Measurements from ENCODE around the gene MRPS35. TPM values are rescaled to one million over a fixed set of nuclear protein-coding genes. Genes with fewer than 3 reads are reported as not detected.
A peak's percentile ranks its signal among the peaks of the same experiment; 100 is the strongest.

The MRPS35 gene
- total RNA-seq, 2 donors from 2014 or later, result 59.1 to 72.2 TPM

DNA sequence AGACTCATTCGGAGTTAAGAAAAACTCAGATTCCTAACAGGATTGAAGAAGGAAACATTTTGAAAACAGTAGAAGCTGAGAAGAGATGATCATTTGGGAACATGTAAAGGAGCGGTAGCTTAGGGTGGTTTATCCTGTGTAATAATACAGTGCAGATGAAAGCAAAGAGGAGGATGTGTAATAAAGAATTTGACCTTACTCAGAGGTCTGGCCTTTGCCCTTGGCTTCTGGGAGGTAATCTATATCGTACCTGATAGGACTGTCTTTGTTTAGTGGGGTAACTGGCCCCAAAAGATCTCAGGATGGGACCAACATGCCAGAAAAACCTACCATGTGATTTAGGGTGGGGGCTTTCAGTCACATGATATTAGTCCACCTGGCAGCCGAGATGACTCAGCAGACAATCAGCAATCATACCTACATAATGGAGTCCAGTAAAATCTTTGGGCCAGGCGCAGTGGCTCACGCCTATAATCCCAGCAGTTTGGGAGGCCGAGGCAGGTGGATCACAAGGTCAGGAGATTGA is 46.1 kb downstream of the MRPS35 start:
- DNase-seq (no peak), ATAC-seq (no peak)
- intact Hi-C loops (cut with DNase I, micrococcal nuclease), result no loop called here

DNA sequence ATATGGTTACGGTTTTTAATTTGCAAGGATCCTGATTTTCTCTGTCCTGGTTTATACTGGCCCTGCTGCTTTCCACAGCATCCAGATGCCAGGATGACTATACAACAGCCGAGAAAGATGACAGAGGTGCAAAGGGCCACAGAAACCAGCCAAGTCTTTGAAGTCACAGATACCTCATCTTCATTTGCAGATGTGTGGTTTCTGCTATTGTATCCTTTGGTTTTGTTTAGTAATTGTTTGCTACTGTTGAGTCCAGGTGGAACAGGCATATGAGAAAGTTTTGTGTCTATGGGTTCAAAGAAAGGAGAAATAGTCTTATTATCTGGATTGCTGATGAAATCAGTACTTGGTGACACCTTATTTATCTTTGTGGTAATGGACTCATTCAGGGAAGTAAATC is 52.1 kb downstream of the MRPS35 start:
- DNase-seq (no peak), ATAC-seq (no peak)
- intact Hi-C loops (cut with DNase I, micrococcal nuclease), result no loop called here

DNA sequence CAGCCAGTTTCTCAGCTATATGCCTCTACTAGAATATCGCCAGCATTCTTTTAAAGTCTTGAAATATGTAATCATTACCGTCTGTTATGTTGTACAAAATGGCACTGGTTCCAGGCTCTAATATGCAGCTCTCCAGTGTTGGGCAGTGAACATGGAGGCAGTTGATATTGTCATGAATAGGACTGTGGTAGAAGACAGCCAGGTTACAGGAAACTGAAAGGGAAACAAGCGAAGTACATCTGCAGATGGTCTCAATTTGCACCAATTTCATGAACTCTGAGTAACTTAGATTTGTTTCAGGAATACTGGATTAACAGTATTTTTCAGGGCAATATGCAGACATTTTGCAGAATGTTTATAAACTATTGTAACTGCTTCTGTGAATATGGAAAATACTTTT is 56.0 kb downstream of the MRPS35 start:
- intact Hi-C loops (cut with DNase I, micrococcal nuclease), result no loop called here
- DNase-seq, result no peak

DNA sequence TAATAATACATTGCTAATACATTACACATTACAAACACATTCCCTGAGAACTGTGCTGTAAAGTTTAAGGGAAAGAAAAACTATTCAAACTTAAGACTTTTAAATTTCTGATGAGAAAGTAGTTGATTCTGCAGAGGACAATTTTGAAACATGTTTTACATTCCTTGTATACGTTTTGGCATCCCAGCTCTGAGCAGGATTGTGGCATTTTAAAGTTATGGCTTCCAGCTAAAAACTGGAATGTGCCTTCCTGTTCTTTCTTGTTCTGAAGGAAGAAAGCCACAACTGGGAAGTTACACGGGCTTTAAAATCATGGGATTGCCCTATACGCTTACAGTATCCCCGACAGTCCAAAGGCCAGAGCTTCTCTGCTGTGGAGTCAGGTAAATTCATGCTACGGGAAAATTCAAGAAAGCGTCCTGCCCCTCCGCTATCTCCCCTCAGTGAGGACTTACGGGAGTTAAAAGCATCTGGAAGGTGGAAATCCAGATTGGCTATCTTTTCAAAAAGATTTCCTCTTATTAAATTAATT is 58.6 kb downstream of the MRPS35 start:
- DNase-seq (no peak), ATAC-seq (peak; percentile 67)
- intact Hi-C loops (cut with DNase I, micrococcal nuclease), result no loop called here

More for the DNA sequence above, 56.0 kb downstream of the MRPS35 start:
- ATAC-seq, result no peak

DNA sequence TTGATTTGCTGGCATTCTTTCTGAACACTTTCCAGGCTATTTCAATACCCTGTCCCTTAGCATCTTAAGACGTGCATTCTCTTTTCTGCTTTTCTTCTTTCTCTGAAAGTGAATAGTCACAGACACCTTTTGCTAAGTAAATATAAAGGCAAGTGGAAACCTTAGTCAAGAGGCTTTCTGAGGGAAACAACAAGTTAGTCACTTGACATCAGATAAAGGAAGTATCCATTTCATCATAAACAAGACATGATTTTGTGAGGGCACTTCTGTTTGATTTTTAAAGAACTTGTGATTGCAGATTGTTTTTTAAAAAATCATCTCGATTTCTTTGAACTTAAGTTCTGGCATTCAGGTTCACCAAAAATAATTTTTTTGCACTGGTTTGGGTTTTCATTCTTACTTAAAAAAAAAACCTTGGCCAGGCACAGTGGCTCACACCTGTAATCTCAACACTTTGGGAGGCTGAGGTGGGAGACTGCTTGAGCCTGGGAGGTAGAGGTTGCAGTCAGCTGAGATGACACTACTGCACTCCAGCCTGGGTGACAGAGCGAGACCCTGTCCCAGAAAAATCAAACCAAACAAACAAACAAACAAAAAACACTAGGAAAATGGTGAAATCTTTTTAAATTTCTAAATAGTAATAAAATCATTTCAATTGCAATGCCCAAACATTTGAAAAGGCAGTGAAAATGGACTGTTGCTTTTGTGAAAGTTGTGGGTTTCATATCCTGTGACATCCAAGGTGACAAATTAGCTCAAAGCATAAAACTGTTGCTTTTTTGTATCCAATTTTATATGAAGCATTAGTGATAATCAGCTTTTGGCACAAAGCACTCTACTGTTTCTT is 61.1 kb downstream of the MRPS35 start:
- ATAC-seq, result no peak
- intact Hi-C loops (cut with DNase I, micrococcal nuclease), result no loop called here
- DNase-seq, result no peak

DNA sequence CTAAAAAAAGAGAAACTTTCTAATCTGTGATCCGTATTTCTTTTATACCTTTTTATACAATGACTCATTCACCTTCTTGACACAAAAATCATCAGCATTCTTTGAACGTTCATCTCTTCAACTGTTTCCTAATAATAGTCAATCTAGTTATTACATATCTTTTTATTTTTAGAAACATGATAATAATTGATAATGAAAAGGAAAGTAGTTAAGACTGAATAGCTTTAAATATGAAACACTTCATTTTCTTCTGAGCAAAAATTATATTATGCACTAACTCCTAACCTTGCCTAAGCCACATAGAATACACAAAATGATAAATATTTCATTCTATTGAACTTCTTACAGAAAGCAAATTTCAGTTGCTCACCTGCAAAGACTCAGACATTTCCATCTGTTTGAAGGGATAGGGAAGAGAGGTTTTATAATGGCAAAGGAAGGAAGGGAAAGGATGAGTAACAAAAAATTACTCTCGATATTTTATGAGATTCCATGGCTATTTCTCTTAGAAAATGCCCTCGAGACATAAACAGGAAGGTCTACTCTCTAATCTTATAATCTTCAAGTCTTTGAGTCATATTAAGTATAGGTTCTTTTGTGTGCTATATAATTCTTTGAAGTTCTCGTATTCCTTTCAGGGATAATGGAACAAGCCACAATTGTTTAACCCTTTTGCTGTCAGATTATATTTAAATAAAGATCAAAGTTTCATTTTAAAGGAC is 61.9 kb downstream of the MRPS35 start:
- intact Hi-C loops (cut with DNase I, micrococcal nuclease), result no loop called here
- DNase-seq, result no peak
- no peak for ATAC-seq

DNA sequence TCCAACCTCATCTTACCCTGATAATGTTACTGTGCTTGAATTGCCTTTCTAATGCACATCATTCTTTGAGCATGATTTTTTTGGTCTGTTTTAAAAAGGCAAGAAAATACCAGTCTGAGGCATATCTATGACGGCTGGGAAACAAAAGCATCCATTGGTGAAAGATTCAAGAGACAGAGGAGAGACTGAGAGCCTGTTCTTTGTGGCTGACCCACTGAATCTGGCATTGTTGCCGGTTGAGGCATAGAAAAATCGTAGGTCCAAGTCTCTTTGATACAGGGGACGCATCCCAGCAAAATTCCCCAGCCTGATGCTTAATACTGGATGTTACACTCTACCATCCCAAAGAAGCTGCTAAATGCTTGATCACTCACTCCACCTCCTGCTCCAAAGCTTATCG is 66.5 kb downstream of the MRPS35 start:
- intact Hi-C loops (cut with DNase I, micrococcal nuclease), result no loop called here
- no peak for DNase-seq
- no peak for ATAC-seq

DNA sequence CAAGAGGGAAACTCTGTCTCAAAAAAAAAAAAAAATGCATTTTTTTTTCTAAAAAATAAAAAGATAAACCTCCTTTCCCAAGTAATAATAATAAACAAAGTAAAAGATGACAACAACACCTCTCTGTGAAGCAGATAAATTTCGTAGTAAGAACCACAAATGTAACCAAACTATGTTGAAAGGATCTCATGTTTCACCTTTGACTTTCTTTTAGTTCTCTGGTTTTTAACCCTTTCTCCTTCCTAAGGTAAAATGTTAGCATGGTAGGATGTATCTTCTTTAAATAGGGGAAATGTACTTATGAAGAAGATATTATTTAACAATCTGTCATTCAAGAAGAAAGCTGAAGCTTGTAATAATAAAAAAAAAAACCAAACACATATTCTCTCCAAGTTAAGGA is 67.6 kb downstream of the MRPS35 start:
- DNase-seq (no peak), ATAC-seq (no peak)
- intact Hi-C loops (cut with DNase I, micrococcal nuclease), result no loop called here

DNA sequence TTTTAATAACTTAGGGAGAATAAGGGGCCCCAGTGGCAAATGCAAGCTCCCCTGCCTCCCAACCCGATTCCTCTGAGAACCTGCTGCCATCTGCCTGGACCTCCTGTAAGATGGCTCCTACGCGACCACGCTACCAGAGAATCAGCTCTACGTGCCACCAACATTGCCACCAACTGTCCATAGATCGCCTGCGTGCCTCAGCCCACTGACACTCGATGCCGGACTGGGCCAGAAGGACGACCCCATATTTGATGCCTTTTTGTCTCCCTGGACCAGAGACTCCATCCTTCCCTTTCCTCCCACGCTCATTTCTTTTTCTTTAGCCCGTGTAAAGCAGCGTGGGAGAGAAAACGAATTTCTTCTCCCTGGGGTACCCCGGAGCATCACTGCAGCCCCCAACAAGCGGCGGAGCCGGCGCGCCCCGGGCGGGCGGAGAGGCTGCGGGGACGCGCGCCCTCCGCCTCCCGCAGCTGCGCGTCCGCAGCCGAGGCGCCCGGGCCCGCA is 68.8 kb downstream of the MRPS35 start:
- DNase-seq (peak; percentile 31 to 40), ATAC-seq (no peak)
- intact Hi-C loops (cut with DNase I, micrococcal nuclease), result no loop called here

DNA sequence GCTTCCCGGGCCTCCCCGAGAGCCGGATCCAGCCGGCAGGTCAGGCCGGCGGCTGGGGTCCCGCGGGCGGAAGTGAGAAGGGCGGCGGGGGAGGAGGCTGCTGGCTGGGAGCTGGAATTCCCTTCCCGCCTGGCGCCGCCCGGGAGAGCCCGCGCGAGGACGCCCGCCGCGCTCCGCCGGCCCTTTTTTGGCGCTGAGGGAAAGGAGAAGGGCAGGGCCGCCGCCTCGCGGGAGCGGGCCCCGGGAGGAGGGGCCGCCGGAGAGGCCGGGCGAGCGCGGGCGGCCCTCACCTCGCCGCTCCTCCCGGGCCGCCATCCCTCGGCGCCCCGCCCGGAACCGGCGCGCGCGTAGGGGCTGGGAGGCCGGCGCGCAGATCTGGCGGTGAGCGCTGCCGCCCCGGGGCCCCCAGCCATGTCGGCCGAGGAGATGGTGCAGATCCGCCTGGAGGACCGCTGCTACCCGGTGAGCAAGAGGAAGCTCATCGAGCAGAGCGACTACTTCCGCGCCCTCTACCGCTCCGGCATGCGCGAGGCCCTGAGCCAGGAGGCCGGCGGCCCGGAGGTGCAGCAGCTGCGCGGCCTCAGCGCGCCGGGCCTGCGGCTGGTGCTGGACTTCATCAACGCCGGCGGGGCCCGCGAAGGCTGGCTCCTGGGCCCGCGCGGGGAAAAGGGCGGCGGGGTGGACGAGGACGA is 69.4 kb downstream of the MRPS35 start, which contains the start of the genes KLHL42 and MANSC4:
Gene KLHL42 (plus strand): TSS at position 314 of the 692 bp plus-strand sequence. CDS start 98 bp downstream, at position 412.
Gene MANSC4 (minus strand): TSS at position 317 of the 692 bp plus-strand sequence. CDS start 8,960 bp downstream, outside the sequence.
- intact Hi-C loops (cut with DNase I, micrococcal nuclease), result no loop called here
- DNase-seq (peak; percentile 69 to 79), ATAC-seq (peak; percentile 91)

DNA sequence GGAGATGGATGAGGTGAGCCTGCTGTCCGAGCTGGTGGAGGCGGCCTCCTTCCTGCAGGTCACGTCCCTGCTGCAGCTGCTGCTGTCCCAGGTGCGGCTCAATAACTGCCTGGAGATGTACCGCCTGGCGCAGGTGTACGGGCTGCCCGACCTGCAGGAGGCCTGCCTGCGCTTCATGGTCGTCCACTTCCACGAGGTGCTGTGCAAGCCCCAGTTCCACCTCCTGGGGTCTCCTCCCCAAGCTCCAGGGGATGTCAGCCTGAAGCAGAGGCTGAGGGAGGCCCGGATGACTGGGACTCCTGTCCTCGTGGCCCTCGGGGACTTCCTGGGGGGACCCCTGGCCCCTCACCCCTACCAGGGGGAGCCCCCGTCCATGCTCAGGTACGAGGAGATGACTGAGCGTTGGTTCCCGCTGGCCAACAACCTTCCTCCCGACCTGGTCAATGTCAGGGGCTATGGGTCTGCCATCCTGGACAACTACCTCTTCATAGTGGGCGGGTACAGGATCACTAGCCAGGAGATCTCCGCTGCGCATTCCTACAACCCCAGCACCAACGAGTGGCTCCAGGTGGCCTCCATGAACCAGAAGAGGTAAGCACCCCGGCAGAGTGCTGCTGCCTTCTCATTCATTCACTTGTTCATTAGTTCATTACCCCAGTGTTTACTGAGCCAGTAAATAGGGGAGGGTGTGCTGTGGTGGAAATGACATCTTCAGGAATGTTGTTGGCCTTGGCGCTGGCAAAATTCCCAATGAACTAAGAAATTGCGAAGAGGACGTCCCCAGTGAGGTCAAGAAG is 70.2 kb downstream of the MRPS35 start:
- DNase-seq (peak; percentile 27 to 49), ATAC-seq (peak; percentile 65)
- intact Hi-C loops (cut with DNase I, micrococcal nuclease), result no loop called here

DNA sequence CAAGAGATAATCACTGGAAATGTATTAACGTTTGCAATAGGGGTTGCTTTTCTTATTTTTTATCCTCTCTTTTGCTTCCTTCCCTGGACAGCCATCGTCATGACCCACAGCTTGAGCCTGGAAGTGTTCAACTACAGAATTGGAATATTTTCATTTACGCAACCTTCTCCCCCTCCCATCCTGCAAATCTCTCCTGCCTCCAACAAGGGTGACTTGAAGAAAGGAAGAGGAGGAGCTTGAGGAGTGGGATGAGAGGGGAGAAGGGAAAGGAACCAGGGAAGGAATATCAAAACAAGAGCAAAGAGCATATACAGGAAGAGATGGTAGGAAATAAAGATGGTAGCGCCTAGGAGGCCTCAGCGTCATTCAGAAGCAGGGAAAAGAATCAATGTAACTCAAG is 71.0 kb downstream of the MRPS35 start:
- ATAC-seq, result no peak
- intact Hi-C loops (cut with DNase I, micrococcal nuclease), result no loop called here
- DNase-seq, result no peak

DNA sequence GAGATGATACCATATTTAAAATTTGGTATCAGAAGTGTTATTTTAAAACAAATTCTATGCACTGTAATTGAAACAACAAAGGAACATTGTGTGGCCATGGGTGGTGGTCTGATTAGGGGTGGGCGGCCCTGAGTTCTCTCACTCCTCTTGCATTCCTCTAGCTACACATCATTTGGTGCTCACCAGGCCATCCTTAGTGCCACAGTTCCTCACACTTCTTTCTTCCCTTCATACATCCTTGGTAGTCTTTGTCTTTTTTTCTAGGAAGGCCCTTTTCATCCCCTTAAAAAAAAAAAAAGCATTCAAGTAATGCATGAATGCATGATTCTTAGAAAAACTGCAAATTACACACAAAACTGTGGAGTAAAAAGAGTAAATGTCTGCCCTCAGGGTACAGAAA is 71.8 kb downstream of the MRPS35 start:
- ATAC-seq (no peak), DNase-seq (no peak)
- intact Hi-C loops (cut with DNase I, micrococcal nuclease), result no loop called here

DNA sequence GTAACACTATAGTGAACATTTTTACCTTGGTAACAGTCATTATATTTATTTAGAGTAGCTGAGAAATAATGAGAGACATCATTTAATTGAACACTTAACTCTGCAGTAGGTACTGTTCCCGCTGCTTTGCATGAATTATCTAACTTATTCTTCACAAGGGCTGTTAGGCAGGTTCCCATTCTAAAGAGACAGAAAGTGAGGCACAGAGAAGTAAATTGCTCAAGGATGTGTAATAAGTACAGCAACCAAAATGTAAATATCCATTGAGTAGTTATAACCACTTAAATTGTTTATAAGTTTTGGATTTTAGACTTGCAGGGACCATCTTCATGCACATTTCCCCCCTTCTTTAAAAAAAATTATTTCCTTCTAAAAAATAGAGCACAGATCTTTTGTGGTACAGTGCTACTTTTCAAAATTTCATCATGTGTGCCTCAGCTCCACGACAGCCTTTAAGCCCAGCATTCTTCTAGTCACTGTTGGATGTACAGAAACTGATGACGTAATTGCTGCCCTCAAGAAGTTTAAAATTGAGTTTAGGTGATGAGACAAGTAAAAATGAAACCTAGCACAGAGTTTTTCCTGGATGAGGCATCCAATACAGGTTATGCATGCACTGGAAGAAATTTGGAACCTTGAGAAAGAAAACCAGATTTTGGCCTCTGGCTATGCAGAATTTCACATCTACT is 75.4 kb downstream of the MRPS35 start:
- intact Hi-C loops (cut with DNase I, micrococcal nuclease), result no loop called here
- ATAC-seq (no peak), DNase-seq (no peak)

DNA sequence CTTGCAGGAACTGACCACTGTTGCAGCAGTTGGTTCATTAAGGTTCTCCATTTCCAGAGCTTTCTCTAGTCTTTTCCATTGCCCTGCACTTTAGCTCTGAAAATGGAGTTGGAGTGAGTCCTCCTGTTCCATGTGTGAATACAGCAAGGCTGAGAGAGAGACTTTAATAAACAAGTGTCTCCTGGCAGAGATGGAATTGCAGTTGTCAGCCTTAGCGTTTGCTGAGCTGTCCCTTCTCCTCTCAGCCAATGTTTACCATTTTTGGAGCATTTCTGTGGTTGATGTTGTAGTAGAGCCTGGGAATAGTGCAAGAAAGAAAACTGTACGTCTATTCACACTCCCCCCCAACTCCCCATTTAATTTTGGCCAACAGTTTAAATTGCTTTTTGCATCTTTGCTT is 76.9 kb downstream of the MRPS35 start:
- ATAC-seq (no peak), DNase-seq (no peak)
- intact Hi-C loops (cut with DNase I, micrococcal nuclease), result no loop called here

DNA sequence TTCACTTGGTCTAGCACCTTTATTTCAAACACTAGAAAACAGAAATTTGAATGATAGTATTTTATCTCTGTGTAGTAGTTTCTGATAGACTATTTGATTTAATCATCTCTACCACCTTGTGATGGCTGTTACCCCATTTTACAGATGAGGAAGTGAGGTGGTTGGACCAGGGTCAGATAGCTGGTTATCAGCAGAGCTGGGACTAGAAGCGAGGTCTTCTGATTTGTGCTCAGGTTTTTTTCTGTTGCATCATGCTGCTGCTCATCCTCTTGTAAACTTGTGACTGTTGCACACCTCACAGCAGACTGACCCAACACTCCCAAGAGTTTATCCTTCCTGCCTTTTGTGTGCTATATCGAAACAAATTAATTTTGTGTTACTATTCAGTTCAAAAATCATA is 79.5 kb downstream of the MRPS35 start:
- intact Hi-C loops (cut with DNase I, micrococcal nuclease), result no loop called here
- DNase-seq (no peak), ATAC-seq (no peak)

DNA sequence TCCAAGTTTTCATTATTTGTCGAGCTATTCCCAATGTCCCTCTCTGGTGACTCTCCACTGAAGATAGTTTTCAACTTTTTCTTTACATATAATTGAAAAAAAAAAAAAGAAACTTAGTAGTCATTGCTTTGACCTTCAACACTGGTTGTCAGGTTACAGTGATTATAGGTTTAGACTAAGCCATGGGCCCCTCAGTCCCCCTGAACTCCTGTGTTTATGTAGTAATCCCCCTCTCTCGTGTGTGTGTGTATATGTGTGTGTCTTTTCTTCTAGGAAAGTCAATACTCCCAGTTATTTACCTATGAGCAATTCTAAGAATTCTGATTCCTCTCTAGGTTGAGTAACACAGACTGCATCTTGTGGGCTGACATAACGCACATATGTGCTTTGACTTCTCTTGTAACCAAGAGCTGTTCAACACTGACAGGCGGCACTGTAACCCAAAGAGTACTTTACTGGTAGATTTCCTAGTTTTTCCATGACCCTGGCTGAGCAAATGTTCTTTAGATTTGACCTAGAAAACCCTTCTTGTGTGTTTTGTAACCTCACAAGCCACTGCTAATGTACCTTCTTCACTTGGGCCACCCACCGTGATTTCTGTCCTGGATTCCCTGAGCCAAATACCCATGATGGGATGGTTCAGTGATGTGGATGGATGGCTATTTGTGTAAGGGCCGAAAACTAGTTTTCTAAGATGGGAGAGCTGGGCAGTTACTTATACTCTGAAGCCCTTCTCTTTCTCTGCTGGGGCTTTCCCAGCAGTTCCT is 84.4 kb downstream of the MRPS35 start:
- intact Hi-C loops (cut with DNase I, micrococcal nuclease), result no loop called here
- no peak for ATAC-seq
- no peak for DNase-seq

Data from left colon (tissue), 2 donors.